Endothelial cell (in vitro differentiated cells): ENCODE measurements around the gene HBS1L. TPM values are rescaled to one million over a fixed set of nuclear protein-coding genes. Genes with fewer than 3 reads are reported as not detected.

Experiments
- DNase-seq: peaks from one replicate; pipeline ENCODE4 v3.0.0; 2021; ENCODE audit warnings: low spot score
- H3K27ac Mint-ChIP-seq: one replicate; pipeline ENCODE4 v1.8.0; 2021; ENCODE audit warnings: mixed read lengths, inconsistent platforms; ENCODE audit not compliant: unreplicated experiment
- H3K27me3 Mint-ChIP-seq: one replicate; pipeline ENCODE4 v1.8.0; 2021; ENCODE audit warnings: mild to moderate bottlenecking, moderate library complexity, mixed read lengths, inconsistent platforms; ENCODE audit not compliant: unreplicated experiment
- H3K36me3 Mint-ChIP-seq: one replicate; pipeline ENCODE4 v1.8.0; 2021; ENCODE audit warnings: mild to moderate bottlenecking, low read depth, mixed read lengths, inconsistent platforms; ENCODE audit not compliant: unreplicated experiment
- H3K4me1 Mint-ChIP-seq: one replicate; pipeline ENCODE4 v1.8.0; 2021; ENCODE audit warnings: mild to moderate bottlenecking, mixed read lengths, inconsistent platforms; ENCODE audit not compliant: unreplicated experiment
- H3K4me3 Mint-ChIP-seq: one replicate; pipeline ENCODE4 v1.8.0; 2021; ENCODE audit warnings: mild to moderate bottlenecking, mixed read lengths, inconsistent platforms; ENCODE audit not compliant: unreplicated experiment
- H3K9me3 Mint-ChIP-seq: one replicate; pipeline ENCODE4 v1.8.0; 2021; ENCODE audit warnings: mixed read lengths, inconsistent platforms; ENCODE audit not compliant: unreplicated experiment
- total RNA-seq: library from RNA; stranded (reverse); fragmentation: NEBNext Ultra II Directional; extraction: Animal tissue kit (Norgen Biotek cat#: 25700); gene quantifications from one replicate; pipeline ENCODE4 v1.2.1, GENCODE V29; 2021; ENCODE audit not compliant: unreplicated experiment
- TF ChIP-seq, protein P1 (sequence below): fragments of 200-600 bp; sonication (generic); IDR thresholded peaks from one replicate; pipeline ENCODE4 v1.5.0; 2021; ENCODE audit warnings: antibody characterized with exemption; ENCODE audit not compliant: unreplicated experiment

The HBS1L gene
- total RNA-seq, 1 donor from 2014 or later = 93.3 TPM

DNA sequence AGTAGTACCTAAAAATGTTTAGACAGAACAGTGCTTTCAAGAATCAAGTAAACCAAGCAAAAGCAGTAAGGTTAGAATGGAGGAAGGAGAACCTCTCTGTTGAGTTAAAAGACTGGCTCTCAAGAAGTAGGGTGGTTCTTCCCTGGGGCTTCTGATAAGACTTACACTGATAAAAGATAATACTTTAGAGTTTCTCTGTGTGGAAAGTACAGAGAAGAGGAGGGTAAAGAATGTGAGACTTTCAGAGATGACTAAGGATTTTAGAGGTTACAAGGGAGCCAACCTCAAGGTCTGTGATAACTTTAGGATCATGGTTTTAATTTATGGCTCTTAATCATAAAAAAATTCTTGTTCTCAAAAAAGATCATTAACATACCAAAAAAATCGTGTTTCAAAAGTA, 73.8 kb downstream of the HBS1L start:
- Mint-ChIP-seq H3K9me3 (no peaks in the 10 kb centered on the region), H3K27me3 (peaks cover 2% of the 10 kb centered on the region), H3K27ac (peak overlapping the region; percentile 58), H3K4me3 (no peak overlapping the region), H3K4me1 (peaks cover 23% of the 10 kb centered on the region), H3K36me3 (peaks cover 17% of the 10 kb centered on the region)
- DNase-seq = no peak
- TF ChIP-seq, protein P1, sequence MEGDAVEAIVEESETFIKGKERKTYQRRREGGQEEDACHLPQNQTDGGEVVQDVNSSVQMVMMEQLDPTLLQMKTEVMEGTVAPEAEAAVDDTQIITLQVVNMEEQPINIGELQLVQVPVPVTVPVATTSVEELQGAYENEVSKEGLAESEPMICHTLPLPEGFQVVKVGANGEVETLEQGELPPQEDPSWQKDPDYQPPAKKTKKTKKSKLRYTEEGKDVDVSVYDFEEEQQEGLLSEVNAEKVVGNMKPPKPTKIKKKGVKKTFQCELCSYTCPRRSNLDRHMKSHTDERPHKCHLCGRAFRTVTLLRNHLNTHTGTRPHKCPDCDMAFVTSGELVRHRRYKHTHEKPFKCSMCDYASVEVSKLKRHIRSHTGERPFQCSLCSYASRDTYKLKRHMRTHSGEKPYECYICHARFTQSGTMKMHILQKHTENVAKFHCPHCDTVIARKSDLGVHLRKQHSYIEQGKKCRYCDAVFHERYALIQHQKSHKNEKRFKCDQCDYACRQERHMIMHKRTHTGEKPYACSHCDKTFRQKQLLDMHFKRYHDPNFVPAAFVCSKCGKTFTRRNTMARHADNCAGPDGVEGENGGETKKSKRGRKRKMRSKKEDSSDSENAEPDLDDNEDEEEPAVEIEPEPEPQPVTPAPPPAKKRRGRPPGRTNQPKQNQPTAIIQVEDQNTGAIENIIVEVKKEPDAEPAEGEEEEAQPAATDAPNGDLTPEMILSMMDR = no peak

DNA sequence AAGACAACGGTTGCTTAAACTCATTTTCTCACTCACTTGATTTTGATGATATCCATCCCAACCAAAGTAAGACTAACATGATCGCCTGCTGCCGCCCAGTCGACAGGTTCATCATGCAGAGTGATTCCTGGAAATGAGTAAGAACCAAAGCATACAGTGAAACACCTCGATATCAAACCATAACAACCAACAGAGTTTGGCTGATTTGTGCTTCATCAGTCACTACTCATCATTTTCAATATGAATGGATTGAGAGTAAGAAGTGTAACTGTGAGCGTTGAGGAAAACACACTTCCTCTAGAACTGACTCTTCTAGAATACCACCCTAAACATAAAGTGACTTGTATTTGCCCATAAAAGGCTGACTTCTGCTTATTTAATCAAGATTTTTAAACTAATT, 75.5 kb downstream of the HBS1L start:
- Mint-ChIP-seq H3K4me3 (no peak overlapping the region), H3K4me1 (peaks cover 17% of the 10 kb centered on the region), H3K27ac (no peak overlapping the region), H3K9me3 (no peaks in the 10 kb centered on the region), H3K27me3 (peaks cover 2% of the 10 kb centered on the region), H3K36me3 (peaks cover 21% of the 10 kb centered on the region)
- TF ChIP-seq, protein P1 = no peak
- no peak for DNase-seq

DNA sequence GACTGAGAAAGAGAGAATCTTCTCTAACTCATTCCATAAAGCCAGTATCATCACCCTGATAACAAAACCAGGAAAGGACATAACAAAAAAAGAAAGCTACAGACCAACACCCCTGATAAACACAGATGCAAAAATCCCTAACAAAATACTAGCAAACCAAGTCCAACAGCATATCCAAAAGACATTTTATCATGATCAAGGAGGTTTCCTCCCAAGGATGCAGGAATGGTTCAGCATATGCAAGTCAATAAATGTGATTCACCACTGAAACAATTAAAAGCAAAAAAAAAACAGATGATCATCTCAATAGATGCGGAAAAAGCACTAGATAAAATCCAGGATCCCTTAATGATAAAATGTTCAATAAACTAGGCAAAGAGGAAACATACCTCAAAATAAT, 80.3 kb downstream of the HBS1L start:
- Mint-ChIP-seq H3K27me3 (no peaks in the 10 kb centered on the region), H3K36me3 (peaks cover 9% of the 10 kb centered on the region), H3K4me3 (no peak overlapping the region), H3K4me1 (peaks cover 5% of the 10 kb centered on the region), H3K27ac (no peak overlapping the region), H3K9me3 (no peaks in the 10 kb centered on the region)
- TF ChIP-seq, protein P1 = no peak
- DNase-seq = no peak

DNA sequence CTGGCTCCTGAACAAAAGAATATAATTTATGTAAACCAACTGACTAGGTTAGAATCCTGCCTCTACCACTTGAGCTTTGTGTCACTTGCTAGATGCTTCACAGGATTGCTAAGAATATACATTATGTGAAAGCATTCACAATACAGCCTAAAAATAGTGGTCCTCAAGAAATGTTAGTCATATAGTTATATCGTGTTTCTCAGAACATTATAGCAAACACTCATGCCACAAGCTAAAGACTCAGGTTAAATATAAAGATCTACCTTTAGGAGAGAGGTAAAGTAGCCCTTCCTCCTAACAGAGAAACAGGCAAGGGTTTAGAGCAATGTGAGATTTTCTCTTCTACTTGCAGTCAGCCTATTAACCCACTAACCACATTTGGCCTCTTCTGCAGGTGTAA, 86.9 kb downstream of the HBS1L start:
- TF ChIP-seq, protein P1 = no peak
- Mint-ChIP-seq H3K4me3 (no peak overlapping the region), H3K27ac (no peak overlapping the region), H3K9me3 (no peaks in the 10 kb centered on the region), H3K36me3 (no peaks in the 10 kb centered on the region), H3K4me1 (peaks cover 2% of the 10 kb centered on the region), H3K27me3 (no peaks in the 10 kb centered on the region)
- no peak for DNase-seq

DNA sequence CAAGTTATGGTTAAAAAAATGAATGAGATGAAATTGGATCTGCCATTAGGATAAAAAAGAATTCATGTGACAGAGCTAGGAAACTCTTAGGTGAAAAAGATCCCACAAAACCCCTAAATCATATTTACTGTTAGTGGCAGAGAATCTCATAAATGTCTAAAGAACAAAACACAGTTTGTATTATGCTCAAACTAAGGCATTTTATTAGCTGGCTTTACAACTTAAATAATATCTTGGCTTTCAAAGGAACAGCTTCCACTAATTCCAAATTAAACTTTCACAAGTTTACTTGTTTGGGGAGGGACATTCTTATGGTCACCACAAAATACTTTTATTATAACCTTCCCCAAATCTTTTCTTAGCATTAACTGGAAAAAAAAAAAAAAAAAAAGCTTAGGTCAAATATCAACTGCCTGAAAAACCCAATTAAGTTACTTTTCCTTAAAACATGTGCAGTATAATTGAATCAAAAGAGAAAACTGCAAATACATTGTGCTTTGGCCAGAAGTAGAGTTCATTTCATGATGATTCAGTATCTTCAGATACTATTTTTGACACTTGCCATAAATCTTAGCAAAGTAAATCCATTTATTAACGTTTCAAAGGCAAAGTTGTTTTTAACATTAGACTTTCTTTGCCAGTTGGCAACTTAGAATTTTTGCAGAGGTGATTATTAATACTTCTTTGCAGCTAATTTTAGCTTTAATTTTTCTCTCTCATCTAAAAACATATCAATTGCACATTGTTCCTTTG, 90.0 kb downstream of the HBS1L start:
- H3K27ac Mint-ChIP-seq = no peak overlapping the region
- TF ChIP-seq, protein P1 = no peak
- peaks cover 6% of the 10 kb centered on the region for H3K36me3 Mint-ChIP-seq
- H3K4me3 Mint-ChIP-seq = no peak overlapping the region
- H3K4me1 Mint-ChIP-seq = peaks cover 2% of the 10 kb centered on the region
- H3K9me3 Mint-ChIP-seq = no peaks in the 10 kb centered on the region
- no peaks in the 10 kb centered on the region for H3K27me3 Mint-ChIP-seq
- DNase-seq = no peak
